Fibroblast of gingiva (primary cell): ENCODE measurements around the gene CD82.
"Not testable (repeated sequence)": the region's sequence is repeated elsewhere in the genome, so short reads cannot be mapped to it uniquely, and the experiment has no call there.

ENCODE experiments used
- DNase-seq: peaks from one replicate; pipeline ENCODE4 v3.0.0-alpha.2; 2011; ENCODE audit warnings: low read depth

Gene CD82

GRCh38 chr11:44631831-44632230, 66.4 kb downstream of the CD82 start:
- no peak for DNase-seq

DNA sequence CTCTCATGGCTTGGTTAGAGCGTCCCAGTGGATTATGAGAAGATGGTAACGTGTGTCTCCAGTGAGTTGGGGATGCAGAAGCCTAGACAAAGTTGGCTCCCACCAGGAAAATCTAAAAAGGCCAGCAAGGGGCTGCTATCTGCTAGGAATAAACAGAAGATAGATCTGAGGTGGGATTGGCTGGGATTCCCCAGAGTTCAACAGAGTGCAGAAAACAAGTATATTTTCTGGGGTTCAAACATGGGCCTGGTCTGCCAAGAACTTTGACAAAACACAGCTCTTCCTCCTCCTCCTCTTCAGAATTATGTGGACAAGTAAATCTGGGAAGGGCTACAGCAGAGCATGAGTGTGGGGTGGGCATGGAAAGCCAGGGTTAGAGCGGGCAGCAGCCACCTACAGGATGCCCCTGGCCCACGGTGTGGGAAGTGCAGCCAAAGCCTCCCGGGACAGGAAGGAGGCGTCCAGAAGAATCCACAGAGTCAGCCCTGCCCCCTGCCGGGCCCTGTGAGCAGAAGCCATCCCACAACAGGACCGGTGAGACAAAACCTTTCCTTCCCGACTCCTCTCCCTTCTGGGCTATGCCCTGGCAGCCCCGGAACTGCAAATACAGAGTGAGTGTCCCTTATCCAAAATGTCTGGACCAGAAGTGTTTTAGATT, 67.1 kb downstream of the CD82 start:
- DNase-seq: no peak

GRCh38 chr11:44633641-44634040, 68.2 kb downstream of the CD82 start:
- no peak for DNase-seq

GRCh38 chr11:44634401-44635281, 69.2 kb downstream of the CD82 start:
- no peak for DNase-seq

DNA sequence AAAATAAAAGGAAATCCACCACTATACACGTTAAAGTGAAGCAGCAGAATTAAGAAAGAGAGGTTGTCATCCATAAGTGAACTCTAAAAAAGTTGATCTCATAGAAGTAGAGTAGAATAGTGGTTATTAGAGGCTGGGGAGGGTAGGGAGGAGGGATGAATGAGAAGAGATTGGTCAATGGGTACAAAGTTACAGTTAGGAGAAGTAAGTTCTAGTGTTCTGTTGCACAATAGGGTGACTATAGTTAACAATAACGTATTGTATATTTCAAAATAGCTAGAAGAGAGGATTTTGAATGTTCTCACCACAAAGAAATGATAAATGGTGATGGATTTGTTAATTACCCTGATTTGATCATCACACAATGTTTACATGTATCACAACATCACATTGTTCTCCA, 72.0 kb downstream of the CD82 start:
- DNase-seq: no peak

GRCh38 chr11:44638032-44638431, 72.6 kb downstream of the CD82 start:
- no peak for DNase-seq

DNA sequence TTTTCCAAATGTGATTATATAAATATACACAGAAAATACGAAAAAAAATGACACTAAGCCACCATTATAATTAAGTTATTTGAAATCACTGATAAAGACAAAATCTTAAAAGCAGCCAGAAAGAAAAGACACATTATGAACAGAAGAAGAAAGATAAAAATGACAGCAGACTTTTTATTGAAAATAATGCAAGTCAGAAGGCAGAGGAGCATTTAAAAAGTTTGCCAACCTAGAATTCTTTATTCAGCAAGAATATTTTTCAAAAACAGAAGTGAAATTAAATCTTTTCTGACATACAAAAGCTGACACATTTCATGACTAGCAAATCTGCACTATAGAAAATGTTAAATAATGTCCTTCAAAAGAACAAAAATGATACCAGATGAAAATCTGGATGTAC, 77.8 kb downstream of the CD82 start:
- DNase-seq: no peak

- DNase-seq: no peak
Observed at GRCh38 chr11:44645827-44646226, 80.4 kb downstream of the CD82 start.

DNA sequence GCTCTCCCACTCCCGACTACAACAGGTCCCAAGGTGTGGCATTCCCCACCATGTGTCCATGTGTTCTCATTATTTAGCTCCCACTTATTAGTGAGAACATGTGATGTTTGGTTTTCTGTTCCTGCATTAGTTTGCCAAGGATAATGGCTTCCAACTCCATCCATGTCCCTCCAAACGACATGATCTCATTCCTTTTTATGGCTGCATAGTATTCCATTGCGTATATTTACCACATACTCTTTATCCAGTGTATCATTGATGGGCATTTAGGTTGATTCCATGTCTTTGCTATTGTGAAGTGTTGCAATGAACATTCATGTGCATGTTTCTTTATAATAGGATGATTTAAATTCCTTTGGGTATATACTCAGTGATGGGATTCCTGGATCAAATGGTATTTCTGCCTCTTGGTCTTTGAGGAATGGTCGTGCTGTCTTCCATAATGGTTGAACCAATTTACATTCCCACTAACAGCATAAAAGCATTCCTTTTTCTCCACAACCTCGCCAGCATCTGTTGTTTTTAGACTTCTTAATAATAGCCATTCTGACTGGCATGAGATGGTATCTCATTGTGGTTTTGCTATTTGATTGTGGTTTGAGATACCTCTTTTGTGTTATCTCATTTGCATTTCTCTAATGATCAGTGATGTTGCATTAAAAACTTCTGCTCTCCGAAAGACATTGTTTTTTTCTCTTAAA, 81.9 kb downstream of the CD82 start:
- not testable (repeated sequence) for DNase-seq

DNA sequence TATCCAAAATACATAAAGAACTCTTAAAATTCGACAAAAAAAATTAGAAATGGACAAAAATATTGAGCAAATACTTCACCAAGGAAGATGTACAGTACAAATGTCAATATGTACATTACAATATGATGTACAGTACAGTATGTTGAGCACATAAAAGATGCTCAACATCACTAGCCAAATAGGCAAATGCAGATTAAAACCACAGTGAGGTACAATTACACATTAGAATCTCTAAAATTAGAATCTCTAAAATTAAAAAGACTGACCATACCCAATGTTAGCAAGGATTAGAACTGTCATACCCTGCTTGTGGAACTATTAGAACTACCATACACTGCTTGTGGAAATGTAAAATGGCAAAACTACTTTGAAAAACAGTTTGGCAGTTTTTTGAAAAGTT, 82.6 kb downstream of the CD82 start:
- no peak for DNase-seq

GRCh38 chr11:44651535-44652155, 86.2 kb downstream of the CD82 start:
- no peak for DNase-seq

DNA sequence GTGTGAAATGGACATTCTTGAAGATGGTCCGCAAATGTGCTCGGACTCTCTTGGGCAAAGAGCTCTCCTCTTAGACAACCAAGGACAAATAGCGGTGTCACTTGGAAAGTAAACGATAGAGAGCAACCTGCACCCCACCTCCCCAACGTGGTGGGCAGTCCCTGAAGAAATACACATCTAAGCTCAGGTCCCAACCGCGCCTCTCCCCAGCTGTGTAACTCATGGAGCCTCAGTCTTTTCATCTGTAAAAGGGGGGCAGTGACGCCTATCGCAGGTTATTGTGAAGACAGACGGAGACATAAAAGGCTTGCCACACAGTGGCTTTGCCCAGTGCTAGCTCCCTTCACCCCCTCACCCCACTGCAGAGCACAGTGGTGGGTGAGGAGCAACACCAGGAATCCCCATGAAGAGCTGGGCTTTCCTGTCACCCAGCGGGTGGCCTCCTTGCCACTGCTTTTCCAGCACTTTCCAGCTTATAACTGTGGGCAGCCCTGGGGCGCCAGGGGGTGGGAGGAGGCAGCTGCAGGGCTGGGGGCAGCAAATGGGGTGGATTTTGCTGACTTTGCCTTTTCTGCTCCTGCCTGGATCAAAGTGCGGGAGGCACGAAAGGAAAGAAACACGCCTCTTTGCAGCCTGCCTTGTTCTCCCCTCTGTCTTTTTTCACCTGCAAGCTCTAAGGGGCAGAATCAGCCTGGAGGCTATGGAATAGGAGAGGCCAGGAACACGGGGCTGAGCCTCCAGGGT, 87.6 kb downstream of the CD82 start:
- DNase-seq: no peak

DNA sequence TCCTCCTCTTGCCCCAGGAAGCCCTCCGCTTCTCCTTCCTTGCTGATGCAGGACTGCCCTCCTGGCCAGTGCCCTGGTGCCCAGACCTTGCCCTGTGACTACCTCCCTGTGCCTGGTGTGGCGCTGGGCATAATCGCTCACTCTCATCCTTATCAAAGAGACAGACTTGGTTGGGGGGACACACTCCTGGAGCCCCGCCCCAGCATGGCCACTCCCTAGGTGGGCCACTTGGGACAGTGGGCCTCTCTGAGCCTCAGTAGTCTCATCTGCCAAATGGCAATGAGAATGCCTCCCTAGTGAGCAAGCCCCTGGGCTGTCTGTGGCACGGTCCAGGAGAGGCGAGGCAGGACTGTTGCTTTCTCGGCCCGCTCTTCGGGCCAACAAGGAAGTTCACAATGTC, 88.6 kb downstream of the CD82 start:
- DNase-seq: no peak

GRCh38 chr11:44654596-44654995, 89.1 kb downstream of the CD82 start:
- DNase-seq: no peak

- no peak for DNase-seq
Observed at GRCh38 chr11:44657836-44658505, 92.5 kb downstream of the CD82 start.

GRCh38 chr11:44658506-44658850, 93.0 kb downstream of the CD82 start:
- no peak for DNase-seq

GRCh38 chr11:44659641-44660040, 94.2 kb downstream of the CD82 start:
- no peak for DNase-seq

DNA sequence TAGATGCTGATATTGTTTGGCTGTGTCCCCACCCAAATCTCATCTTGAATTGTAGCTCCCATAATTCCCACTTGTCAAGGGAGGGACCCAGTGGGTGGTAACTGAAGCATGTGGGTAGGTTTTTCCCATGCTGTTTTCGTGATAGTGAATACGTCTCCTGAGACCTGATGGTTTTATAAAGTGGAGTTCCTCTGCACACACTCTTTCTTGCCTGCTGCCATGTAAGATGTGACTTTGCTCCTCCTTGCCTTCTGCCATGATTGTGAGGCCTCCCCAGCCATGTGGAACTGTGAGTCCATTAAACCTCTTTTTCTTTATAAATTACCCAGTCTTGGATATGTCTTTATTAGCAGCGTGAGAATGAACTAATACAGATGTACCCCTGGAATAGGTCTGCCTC, 95.1 kb downstream of the CD82 start:
- not testable (repeated sequence) for DNase-seq

GRCh38 chr11:44661311-44661717, 95.9 kb downstream of the CD82 start:
- DNase-seq: no peak
